NCI-H69 (cell line): ENCODE measurements around the gene CYP1A1.

Experiments used
- DNase-seq: peaks from one replicate; lab custom pipeline; 2025; lab: John Stamatoyannopoulos, UW

The CYP1A1 gene, protein sequence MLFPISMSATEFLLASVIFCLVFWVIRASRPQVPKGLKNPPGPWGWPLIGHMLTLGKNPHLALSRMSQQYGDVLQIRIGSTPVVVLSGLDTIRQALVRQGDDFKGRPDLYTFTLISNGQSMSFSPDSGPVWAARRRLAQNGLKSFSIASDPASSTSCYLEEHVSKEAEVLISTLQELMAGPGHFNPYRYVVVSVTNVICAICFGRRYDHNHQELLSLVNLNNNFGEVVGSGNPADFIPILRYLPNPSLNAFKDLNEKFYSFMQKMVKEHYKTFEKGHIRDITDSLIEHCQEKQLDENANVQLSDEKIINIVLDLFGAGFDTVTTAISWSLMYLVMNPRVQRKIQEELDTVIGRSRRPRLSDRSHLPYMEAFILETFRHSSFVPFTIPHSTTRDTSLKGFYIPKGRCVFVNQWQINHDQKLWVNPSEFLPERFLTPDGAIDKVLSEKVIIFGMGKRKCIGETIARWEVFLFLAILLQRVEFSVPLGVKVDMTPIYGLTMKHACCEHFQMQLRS

DNA sequence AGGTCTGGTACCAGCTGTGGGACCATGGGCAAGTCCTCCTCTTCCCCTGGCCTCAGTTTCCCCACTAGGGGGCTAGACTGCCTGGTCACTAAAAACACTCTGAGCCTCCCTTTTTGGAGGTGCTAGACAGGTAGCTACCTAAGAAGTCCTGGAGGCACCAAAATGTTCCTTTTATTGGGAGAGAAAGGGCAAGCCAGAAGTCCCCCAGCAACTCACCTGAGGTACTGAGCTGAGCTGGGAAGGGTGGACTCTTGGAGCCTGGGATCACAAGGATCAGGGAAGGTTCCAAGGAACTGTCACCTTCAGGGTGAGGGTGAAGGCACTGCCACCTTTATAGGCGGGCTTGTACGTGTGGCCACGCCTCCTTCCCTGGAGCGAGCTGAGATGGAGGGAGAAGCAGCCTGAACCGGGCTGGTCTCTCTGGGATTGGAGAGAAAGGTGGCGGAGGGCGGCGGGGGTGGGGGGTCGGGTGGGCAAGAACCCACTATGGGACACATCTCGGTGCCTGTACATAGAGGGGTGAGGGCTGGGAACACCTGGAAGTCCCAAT is at the start of gene CYP1A1:
Gene CYP1A1, minus strand, starts transcription at position 304 of the 550 bp plus-strand sequence. CDS start 2,431 bp downstream, outside the sequence.
- peak; percentile 18 for DNase-seq

DNA sequence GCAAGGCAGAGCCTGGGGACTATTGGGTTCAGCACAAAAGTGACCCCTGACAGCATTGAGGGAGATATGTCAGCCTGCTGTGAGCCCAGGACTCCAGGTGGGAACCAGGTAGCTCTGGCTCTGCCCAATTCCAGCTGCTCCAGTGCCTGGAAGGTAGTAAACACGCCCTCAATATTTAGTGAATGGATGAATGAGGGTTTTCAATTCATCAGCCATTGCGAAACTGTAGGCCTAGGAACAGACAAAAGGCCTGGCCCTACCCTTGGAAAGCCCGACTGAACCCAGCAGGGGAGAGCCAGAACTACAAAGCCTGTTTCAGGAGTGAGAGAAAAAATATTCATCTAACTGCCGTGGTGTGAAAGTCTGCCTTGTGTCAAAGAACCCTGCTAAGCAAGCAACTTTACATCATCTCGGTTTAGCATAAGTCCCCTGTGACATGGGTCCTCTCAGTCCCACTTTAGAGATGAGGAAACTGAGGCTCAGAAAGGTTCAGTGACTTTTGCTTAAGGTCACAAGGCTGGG is 48.5 kb upstream of the CYP1A1 start:
- peak; percentile 92 for DNase-seq

GRCh38 chr15:74773329-74773728 is 48.0 kb upstream of the CYP1A1 start:
- DNase-seq: no peak

DNA sequence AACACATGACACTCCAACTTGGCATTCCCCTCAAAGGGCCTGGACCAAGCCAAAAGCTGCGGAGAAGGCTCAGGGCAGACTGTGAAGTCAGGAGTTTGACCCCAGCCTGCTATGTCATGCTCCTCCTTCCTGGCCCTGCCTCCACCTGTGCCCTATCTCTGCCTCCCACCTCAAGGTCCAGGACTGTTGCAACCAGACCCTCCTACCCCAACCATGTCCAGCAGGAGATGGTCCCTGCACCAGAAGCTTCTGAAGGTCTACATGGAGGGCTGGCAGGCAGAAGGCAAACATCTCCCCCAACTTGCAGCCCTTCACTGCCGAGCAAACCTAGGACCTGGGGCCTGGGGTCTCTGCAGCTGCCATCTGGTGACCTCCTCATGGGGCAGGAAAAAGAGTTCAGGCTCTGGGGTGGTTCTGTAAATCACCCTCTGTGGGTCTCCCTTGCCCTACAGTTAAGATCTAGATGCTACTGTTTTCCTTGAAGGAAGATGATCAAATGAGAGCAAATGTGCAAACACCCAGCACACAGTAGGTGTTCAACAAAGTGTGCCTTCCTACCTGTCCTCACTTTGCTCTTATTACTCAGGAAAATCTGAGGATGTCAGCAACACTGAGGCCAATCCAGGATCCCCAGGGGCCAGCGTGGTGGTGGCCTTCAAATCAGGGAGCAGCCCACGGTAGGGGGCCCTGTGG is 45.0 kb upstream of the CYP1A1 start:
- no peak for DNase-seq

GRCh38 chr15:74769463-74770025 is 44.2 kb upstream of the CYP1A1 start:
- DNase-seq: no peak

DNA sequence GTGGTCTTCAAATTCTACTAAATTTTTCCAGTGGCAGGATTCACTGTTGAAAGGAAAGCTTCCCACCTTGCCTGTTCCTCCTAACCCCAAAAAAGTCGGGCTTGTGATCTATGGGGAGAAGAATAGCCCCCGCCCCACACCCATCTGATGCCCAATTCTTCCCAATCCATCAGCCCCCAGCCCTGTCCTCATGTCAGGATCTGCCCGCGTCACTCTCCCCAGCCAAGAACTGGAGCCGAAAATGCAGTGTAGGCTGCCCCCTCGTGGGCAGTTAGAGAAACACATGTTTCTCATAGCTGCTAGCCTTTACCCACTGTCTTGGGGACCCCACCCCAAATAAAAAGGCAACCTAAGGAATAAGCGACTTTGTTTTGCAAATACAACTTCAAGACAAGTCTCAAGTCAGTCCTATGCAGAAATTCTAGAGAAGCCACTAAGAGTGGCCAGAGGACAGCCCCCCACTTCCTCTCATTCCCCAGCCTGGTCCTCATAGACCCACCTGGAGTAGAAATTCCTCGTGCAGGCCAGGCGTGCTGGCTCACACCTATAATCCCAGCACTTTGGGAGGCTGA is 43.5 kb upstream of the CYP1A1 start:
- peak; percentile 69 for DNase-seq

- DNase-seq: peak; percentile 12
Measured at GRCh38 chr15:74768099-74768770, 42.9 kb upstream of the CYP1A1 start.

DNA sequence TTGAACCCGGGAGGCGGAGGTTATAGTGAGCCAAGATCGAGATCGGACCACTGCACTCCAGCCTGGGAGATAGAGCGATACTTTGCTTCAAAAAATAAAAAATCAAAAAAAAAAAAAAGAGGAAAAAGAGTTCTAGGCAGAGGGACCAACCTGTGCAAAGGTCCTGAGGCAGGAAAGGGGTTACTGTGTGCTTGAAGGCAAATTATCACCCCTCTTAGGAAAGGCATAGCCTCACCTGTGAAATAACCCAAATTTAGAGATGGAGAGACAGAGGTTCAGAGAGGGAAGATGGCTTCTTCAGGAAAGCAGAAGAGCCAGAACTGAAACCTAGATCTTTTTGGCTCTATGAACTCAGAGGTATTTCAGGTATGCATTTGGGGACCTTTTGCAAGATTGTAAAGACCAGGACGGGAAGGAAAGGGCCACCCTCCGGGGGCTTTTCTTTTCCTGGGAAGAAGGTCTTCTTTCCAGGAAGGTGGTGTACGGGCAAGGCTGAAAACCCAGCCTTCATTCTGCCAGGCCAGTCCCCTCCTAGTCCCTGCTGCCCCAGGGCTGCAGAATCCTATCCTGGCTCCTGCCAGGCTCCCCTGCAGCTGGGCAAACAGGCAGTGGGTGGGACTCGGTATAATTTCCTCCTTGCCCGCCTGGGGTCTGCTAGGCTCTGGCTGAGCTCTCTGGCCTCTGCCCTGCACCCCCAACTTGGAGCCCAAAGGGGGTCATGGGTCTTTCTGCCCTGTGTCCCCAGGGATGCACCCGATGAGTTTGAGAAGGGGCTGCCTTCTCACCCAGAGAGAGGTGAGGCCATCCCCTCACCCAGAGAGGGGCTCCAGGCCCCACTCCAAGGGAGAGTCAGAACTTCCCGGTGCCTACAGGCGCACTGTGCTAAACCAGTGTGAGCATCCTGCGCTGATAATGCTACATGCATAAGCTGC is 42.1 kb upstream of the CYP1A1 start:
- peak; percentile 48 for DNase-seq

- DNase-seq: peak; percentile 62
Measured at GRCh38 chr15:74763416-74763815, 38.1 kb upstream of the CYP1A1 start.

DNA sequence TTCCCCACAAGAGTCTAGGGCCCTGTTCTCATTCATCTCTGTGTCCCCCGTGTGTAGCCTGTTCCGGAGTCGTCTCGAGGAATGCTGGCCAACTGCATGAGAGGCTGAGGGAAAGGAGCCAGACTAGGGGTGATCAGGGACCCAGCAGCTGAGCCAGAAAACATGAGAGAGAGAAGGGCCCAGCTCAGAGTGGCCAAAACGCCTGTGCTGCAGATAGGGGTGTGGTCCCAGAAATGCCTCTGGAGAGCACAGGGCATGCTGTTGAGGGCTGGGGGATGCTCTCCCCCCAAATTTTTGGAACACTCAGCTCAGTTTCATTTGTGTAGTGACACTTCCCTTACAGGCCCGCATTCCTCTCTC is 37.4 kb upstream of the CYP1A1 start:
- DNase-seq: no peak

DNA sequence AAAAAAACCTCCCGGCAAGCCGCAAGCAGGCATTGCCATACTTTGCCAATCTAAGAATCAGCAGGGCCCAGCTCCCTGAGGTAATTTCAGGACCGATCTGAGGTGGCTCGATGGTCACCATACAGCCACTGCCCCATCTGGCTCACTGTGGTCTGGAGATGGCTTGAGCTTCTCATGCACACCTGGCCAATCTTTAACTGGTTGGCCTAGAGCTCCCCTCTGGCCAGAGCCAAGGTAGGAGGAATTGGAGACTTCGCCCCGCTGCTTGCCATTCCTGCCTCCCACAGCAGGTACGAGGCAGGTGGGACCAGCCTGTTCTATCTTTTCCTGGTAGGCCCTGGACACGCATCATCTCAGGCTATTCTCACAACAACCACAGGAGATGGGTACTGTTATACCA is 33.4 kb upstream of the CYP1A1 start:
- no peak for DNase-seq

GRCh38 chr15:74754593-74755215 is 29.4 kb upstream of the CYP1A1 start:
- no peak for DNase-seq

- DNase-seq: no peak
Measured at GRCh38 chr15:74752531-74752930, 27.2 kb upstream of the CYP1A1 start.

DNA sequence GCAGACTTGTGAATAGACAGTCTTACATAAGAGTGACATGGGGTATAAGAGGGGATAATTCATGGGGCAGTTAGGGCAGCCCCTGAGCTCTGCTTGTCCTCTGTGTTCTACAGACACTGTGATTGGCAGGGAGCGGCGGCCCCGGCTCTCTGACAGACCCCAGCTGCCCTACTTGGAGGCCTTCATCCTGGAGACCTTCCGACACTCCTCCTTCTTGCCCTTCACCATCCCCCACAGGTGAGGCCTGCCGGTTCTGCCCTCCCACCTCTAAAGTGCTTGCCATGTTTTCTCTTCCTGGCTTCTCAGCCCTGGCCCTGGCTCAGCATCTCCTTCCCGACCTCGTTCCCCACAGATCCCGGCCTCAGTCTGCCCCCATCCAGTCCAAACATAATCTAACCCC is 26.7 kb upstream of the CYP1A1 start:
- DNase-seq: no peak

DNA sequence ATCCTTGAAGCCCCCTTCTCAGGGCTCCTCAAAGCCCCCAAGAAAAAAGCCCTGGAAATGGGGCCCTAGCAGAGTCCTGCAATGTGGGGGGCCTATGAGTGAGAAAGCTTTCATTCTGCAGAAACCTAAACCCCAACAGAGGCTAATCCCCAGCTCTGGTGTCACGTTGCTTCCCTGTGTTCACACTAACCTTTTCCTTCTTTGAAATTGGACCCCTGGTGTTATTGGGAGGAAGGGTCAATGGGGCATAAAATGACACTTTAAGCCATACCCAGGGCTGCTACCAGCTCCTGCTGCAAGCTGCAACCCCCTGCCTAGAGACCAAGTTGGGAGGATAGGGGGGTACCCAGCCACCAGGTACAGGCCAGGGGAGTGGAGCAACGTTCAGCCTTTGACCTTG is 25.4 kb upstream of the CYP1A1 start:
- DNase-seq: peak; percentile 7

DNA sequence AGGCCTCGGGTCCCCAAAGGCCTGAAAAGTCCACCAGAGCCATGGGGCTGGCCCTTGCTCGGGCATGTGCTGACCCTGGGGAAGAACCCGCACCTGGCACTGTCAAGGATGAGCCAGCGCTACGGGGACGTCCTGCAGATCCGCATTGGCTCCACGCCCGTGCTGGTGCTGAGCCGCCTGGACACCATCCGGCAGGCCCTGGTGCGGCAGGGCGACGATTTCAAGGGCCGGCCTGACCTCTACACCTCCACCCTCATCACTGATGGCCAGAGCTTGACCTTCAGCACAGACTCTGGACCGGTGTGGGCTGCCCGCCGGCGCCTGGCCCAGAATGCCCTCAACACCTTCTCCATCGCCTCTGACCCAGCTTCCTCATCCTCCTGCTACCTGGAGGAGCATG is 24.5 kb upstream of the CYP1A1 start:
- no peak for DNase-seq

DNA sequence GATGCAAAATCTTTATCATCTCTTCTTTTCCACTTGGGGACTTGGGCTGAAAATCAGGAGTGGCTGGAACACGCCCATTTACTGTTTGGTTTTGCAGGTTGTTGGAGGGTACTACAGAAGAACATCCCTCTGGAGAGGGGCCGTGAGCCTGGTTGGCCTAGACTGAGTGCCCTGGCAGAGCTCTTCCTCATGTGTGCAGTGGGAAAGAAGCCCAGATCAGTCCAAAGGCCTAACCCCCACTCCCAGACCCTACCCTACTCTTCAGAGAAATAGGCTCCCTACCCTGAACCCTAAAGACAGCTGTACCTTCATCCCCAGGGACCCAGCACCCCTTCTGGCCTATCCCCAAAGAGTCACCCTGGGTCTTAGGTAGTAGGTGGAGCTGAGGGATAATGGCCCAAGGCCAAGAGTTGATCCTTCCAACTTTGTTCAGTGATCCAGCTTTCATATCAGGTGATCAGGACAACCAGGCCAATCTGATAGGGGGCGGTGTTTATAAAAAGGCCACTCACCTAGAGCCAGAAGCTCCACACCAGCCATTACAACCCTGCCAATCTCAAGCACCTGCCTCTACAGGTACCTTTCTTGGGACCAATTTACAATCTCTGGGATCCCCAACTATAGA is 23.1 kb upstream of the CYP1A1 start, which contains the start of gene CYP1A2:
Gene CYP1A2, plus strand, starts transcription at position 524 of the 625 bp plus-strand sequence. CDS start 894 bp downstream, outside the sequence.
- DNase-seq: no peak

GRCh38 chr15:74746389-74746788 is 21.1 kb upstream of the CYP1A1 start:
- no peak for DNase-seq

- no peak for DNase-seq
Measured at GRCh38 chr15:74742422-74742821, 17.1 kb upstream of the CYP1A1 start.
